Activated CD4-positive, alpha-beta memory T cell treated with anti-CD3 and anti-CD28 coated beads, Interleukin-2, amount 10 ng/mL, durations not matched to agents 7 days and 5 days (primary cell): Measurements from ENCODE around the gene ZNF282. TPM values are rescaled to one million over a fixed set of nuclear protein-coding genes. Genes with fewer than 3 reads are reported as not detected.

Experiments used
- CTCF ChIA-PET: fragments of 350-600 bp; sonication (Branson Sonifier 250); formaldehyde crosslinking; loops from one replicate; lab custom pipeline; 2021; ENCODE audit warnings: antibody characterized with exemption, inconsistent platforms; lab: Charles Lee
- POLR2A ChIA-PET: fragments of 350-600 bp; sonication (Branson Sonifier 250); formaldehyde crosslinking; loops from one replicate; lab custom pipeline; 2021; ENCODE audit warnings: antibody characterized with exemption; lab: Charles Lee
- DNase-seq: peaks from one replicate; pipeline ENCODE4 v3.0.0-alpha.2; 2020
- H3K27ac Mint-ChIP-seq: one replicate; pipeline ENCODE4 v1.8.0; 2021; ENCODE audit warnings: mild to moderate bottlenecking, mixed read lengths
- H3K27me3 Mint-ChIP-seq: one replicate; pipeline ENCODE4 v1.8.0; 2021; ENCODE audit warnings: mixed read lengths
- H3K36me3 Mint-ChIP-seq: one replicate; pipeline ENCODE4 v1.8.0; 2021; ENCODE audit warnings: low read depth, mixed read lengths
- H3K4me1 Mint-ChIP-seq: one replicate; pipeline ENCODE4 v1.8.0; 2021; ENCODE audit warnings: mixed read lengths
- H3K4me3 Mint-ChIP-seq: one replicate; pipeline ENCODE4 v1.8.0; 2021; ENCODE audit warnings: mild to moderate bottlenecking, mixed read lengths
- H3K9me3 Mint-ChIP-seq: one replicate; pipeline ENCODE4 v1.8.0; 2021; ENCODE audit warnings: mixed read lengths
- total RNA-seq, 2 experiments: library from RNA; stranded (reverse); gene quantifications; one replicate each; pipeline ENCODE4 v1.2.3, GENCODE V29; 2021

The ZNF282 gene
- total RNA-seq, 2 experiments from 2014 or later: 66.1 to 66.6 TPM

DNA sequence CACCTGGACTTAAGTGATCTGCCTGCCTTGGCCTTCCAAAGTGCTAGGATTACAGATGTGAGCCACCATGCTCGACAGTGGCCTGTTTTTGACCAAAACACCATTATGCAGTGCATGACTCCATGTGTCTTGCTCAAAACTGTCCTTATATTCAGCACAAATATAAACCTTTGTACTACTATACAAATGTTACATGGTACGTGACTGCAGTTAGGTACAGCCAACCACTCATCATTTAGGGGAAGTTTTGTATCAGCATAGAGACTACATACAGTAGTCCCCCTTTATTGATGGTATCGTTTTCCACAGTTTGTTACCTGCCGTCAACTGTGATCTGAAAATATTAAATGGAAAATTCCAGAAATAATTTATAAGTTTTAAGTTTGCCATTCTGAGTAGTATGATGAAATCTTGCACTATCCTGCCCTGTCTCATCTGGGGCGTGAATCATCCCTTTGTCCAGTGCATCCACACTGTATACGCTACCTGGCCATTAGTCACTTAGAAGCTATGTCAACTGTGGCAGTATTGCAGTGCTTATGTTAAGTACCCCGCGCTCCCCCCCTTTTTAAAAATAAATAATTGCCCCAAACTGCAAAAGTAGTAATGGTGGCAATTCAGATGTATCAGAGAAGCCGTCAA, 23.3 kb upstream of the ZNF282 start:
- Mint-ChIP-seq H3K27ac (no peak overlapping the region), H3K4me1 (peaks cover 5% of the 10 kb centered on the region), H3K4me3 (no peak overlapping the region), H3K36me3 (peaks cover 34% of the 10 kb centered on the region), H3K9me3 (no peaks in the 10 kb centered on the region), H3K27me3 (no peaks in the 10 kb centered on the region)
- no peak for DNase-seq
- CTCF ChIA-PET: no interaction called here
- POLR2A ChIA-PET: no interaction called here

DNA sequence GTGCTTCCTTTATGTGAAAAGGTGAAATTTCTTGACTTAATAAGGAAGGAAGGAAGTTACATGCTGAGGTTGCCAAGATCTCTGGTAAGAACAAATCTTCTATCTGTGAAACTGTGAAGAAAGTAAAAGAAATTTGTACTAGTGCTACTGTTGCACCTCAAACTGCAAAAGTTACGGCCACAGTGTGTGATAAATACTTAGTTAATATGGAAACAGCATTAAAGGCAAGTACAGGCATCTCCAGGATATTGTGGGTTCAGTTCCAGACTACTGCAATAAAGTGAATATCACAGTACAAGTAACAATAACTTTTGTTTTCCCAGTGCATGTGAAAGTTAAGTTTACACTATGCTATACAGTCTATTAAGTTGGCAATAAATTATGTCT, 22.8 kb upstream of the ZNF282 start:
- POLR2A ChIA-PET: no interaction called here

DNA sequence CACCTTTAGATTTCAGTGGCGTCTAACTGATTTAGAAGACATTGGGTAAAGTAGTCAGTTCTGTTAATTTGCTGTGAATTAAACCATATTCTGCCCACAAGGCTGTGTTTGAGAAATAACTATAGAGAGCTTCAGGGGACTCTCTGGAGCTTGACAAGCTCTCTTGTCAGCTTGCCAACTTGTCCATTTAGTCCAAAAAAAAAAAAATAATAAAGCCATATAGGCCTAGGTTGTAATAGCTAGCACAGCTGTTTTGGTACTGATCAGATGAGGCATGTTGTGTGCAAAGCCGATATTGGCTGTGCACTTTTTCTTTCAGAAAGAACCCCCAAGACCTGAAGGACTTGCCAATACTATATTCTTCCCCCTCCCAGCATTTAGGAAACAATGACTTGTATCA, 20.2 kb upstream of the ZNF282 start:
- Mint-ChIP-seq H3K36me3 (peaks cover 45% of the 10 kb centered on the region), H3K4me1 (peaks cover 5% of the 10 kb centered on the region), H3K4me3 (no peak overlapping the region), H3K9me3 (no peaks in the 10 kb centered on the region), H3K27me3 (no peaks in the 10 kb centered on the region), H3K27ac (no peak overlapping the region)
- ChIA-PET CTCF (no interaction called here), POLR2A (no interaction called here)
- DNase-seq: no peak

More for the DNA sequence above, 22.8 kb upstream of the ZNF282 start:
- Mint-ChIP-seq H3K27me3 (no peaks in the 10 kb centered on the region), H3K4me1 (peaks cover 5% of the 10 kb centered on the region), H3K36me3 (peaks cover 36% of the 10 kb centered on the region), H3K4me3 (no peak overlapping the region), H3K9me3 (no peaks in the 10 kb centered on the region), H3K27ac (no peak overlapping the region)
- CTCF ChIA-PET: no interaction called here
- no peak for DNase-seq

DNA sequence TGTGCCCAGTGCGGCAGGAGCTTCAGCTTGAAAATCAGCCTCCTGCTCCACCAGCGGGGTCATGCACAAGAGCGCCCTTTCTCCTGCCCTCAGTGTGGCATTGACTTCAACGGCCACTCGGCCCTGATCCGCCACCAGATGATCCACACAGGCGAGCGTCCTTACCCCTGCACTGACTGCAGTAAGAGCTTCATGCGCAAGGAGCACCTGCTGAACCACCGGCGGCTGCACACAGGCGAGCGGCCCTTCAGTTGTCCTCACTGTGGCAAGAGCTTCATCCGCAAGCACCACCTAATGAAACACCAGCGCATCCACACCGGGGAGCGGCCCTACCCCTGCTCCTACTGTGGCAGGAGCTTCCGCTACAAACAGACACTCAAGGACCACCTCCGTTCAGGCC, 16.1 kb upstream of the ZNF282 start:
- peaks cover 50% of the 10 kb centered on the region for H3K36me3 Mint-ChIP-seq
- no peaks in the 10 kb centered on the region for H3K9me3 Mint-ChIP-seq
- H3K27me3 Mint-ChIP-seq: no peaks in the 10 kb centered on the region
- no peak overlapping the region for H3K4me3 Mint-ChIP-seq
- no peak for DNase-seq
- POLR2A ChIA-PET: interaction anchor here (1.3 kb wide), 1 partner anchor 32 kb away, joined by 4 read pairs; the partner anchor contains the start of gene ZNF398
- CTCF ChIA-PET: interaction anchor here (1.8 kb wide), 1 partner anchor 32 kb away, joined by 5 read pairs; the partner anchor contains the start of gene ZNF398
- peaks cover 2% of the 10 kb centered on the region for H3K4me1 Mint-ChIP-seq
- H3K27ac Mint-ChIP-seq: no peak overlapping the region

DNA sequence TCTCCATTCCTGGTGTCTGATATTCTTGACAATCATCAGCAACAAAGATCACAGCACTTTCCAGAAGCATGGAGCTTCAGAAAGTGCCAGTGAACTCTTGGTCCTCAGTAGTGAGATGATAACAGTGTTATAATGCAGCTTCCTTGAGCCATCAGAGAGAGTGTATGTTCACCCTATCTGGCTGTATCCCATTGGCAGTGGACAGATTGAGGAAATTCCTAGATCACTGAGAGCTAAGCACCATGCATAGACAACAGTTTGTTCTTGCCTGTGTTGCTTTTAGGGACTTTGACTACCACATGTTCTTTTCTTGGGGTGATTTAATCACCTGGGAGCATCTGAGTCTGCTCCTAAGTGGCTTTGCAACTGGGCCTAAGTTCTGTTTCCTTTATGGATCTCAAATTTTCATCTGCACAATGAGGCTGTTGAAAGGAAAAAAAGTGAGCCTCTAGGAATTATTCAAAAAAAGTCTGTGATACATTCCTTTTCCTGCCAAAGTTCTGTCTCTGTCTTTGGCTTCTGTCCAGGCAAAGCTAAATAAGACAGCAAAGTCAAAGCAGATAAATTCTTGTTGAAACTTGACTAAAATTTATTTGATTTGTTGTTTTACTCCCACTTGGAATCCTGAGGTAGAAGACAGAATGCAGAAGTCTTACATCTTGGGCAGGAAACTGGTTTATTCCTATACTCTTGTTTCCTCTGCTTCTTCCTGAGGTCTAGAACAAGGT, 14.5 kb upstream of the ZNF282 start:
- H3K4me3 Mint-ChIP-seq: no peak overlapping the region
- no peaks in the 10 kb centered on the region for H3K27me3 Mint-ChIP-seq
- ChIA-PET CTCF (interaction anchor here (0.9 kb wide), 1 partner anchor 14 kb away, joined by 3 read pairs; the partner anchor contains the start of gene ZNF282), POLR2A (interaction anchor here (1.3 kb wide), 1 partner anchor 14 kb away, joined by 4 read pairs; the partner anchor contains the start of gene ZNF282)
- H3K36me3 Mint-ChIP-seq: peaks cover 50% of the 10 kb centered on the region
- H3K27ac Mint-ChIP-seq: no peak overlapping the region
- peaks cover 2% of the 10 kb centered on the region for H3K4me1 Mint-ChIP-seq
- H3K9me3 Mint-ChIP-seq: no peaks in the 10 kb centered on the region
- no peak for DNase-seq

DNA sequence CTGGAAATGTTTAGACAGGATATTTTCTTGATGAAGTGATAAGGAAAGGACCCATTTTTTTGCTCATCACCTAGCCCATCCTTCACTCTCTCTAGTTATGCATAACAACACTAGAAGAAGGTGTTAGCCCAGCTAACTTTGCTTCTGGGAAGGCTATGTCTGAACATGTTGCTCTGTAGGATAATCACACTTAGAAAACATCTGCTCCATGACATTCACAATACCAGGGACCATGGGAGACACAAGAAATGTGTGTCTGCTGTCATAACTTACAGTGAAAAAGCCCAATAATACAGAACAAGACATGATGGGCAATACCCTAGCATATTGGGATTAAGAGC, 13.9 kb upstream of the ZNF282 start:
- Mint-ChIP-seq H3K4me1 (peaks cover 2% of the 10 kb centered on the region), H3K4me3 (no peak overlapping the region), H3K27ac (no peak overlapping the region), H3K36me3 (peaks cover 48% of the 10 kb centered on the region), H3K9me3 (no peaks in the 10 kb centered on the region), H3K27me3 (no peaks in the 10 kb centered on the region)
- POLR2A ChIA-PET: interaction anchor here (1.3 kb wide), 1 partner anchor 14 kb away, joined by 4 read pairs; the partner anchor contains the start of gene ZNF282
- DNase-seq: no peak
- CTCF ChIA-PET: interaction anchor here (0.9 kb wide), 1 partner anchor 14 kb away, joined by 3 read pairs; the partner anchor contains the start of gene ZNF282

DNA sequence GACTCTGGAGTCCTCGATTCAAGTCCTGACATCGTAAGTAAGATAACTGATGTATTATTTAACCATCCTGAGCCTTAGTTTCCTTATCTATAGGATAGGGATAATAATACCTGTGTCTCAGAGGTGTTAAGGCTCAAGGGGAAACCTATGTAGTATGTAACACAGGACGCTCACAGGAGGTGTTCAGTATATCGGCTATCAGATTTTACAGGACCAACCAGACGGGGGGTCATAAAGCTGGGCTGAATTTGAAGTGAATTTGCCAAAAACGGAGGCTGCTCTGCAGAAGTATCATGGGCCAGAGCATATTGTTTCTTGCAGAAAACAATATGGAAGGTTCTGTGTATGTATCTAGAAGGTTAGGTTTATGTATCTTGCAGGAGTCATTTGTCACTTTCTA, 11.1 kb upstream of the ZNF282 start:
- CTCF ChIA-PET: interaction anchor here (1.3 to 1.7 kb wide), 2 partner anchors 11 to 37 kb away, joined by 3 to 4 read pairs; partner anchors contain the start of genes ZNF282 and ZNF398
- no peak for DNase-seq
- H3K36me3 Mint-ChIP-seq: peaks cover 25% of the 10 kb centered on the region
- H3K9me3 Mint-ChIP-seq: no peaks in the 10 kb centered on the region
- H3K4me1 Mint-ChIP-seq: peaks cover 2% of the 10 kb centered on the region
- POLR2A ChIA-PET: no interaction called here
- H3K27ac Mint-ChIP-seq: no peak overlapping the region
- no peak overlapping the region for H3K4me3 Mint-ChIP-seq
- no peaks in the 10 kb centered on the region for H3K27me3 Mint-ChIP-seq

DNA sequence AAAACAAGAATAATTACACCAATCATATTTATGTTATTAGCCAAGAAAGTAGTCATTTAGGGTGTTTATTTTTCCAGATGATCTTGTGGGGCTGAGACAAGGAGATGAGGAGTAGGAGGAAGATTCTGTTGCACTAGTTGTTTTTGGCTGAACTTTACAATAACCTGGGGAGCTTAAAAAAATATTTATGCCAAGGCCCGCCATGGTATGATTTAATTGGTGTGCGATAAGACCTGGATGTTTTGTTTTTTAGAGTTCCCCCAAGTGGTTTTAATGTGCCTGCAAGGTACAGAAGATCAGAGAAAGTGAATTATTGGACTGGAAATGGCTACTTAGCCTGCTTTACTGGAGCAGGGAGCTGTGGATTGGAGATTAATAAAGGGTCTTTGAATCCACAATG, 7.1 kb upstream of the ZNF282 start:
- peaks cover 2% of the 10 kb centered on the region for H3K36me3 Mint-ChIP-seq
- H3K27ac Mint-ChIP-seq: no peak overlapping the region
- H3K4me3 Mint-ChIP-seq: no peak overlapping the region
- POLR2A ChIA-PET: interaction anchor here (0.6 to 0.9 kb wide), 2 partner anchors 8 to 40 kb away, joined by 3 to 5 read pairs; partner anchors contain the start of gene ZNF398
- CTCF ChIA-PET: interaction anchor here (1.4 kb wide), 1 partner anchor 41 kb away, joined by 8 read pairs; the partner anchor contains the start of gene ZNF398
- no peak for DNase-seq
- H3K9me3 Mint-ChIP-seq: no peaks in the 10 kb centered on the region
- H3K4me1 Mint-ChIP-seq: peaks cover 17% of the 10 kb centered on the region
- H3K27me3 Mint-ChIP-seq: no peaks in the 10 kb centered on the region

DNA sequence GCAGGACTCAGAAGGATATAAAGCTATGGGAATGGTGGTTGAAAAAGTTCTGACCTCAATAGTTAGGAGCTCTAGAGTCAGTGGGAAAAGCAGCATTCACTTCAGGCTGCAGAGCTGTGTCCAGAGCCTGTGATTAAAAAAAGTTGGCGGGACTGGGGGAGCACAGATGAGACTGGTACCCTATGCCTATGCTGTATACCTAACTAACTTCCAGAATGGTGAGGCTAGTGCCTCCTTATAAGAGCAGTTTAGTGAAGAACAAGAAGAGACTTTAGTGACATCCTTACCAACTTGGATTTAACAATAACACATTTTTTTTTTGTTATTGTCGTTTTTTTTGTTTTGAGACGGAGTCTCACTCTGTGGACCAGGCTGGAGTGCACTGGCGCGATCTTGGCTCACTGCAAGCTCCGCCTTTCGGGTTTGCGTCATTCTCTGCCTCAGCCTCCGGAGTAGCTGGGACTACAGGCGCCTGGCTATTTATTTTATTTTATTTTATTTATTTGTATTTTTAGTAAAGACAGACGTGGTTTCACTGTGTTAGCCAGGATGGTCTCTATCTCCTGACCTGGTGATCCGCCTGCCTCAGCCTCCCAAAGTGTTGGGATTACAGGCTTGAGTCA, 6.6 kb upstream of the ZNF282 start:
- H3K4me1 Mint-ChIP-seq: peaks cover 17% of the 10 kb centered on the region
- H3K9me3 Mint-ChIP-seq: no peaks in the 10 kb centered on the region
- H3K27me3 Mint-ChIP-seq: no peaks in the 10 kb centered on the region
- POLR2A ChIA-PET: interaction anchor here (0.9 kb wide), 1 partner anchor 41 kb away, joined by 5 read pairs; the partner anchor contains the start of gene ZNF398
- H3K27ac Mint-ChIP-seq: no peak overlapping the region
- DNase-seq: no peak
- no peaks in the 10 kb centered on the region for H3K36me3 Mint-ChIP-seq
- CTCF ChIA-PET: interaction anchor here (1.4 kb wide), 1 partner anchor 42 kb away, joined by 8 read pairs; the partner anchor contains the start of gene ZNF398
- H3K4me3 Mint-ChIP-seq: no peak overlapping the region

DNA sequence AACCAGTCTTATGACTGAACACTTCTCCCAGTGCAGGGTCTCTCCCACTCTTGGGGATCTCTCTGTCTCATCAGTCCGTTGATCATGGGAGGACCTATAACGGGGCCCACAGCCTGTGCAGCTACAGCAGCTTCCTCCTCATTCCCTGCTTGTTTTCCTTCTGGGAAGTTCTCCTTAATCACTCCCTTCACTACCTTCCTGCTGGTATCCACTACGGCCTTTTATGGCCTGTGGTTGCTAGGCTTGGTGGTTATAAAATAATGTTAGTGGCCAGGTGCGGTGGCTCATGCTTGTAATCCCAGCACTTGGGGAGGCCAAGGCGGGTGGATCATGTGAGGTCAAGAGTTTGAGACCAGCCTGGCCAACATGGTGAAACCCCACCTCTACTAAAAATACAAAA, 3.5 kb upstream of the ZNF282 start:
- Mint-ChIP-seq H3K9me3 (no peaks in the 10 kb centered on the region), H3K27ac (peak overlapping the region; percentile 82)

DNA sequence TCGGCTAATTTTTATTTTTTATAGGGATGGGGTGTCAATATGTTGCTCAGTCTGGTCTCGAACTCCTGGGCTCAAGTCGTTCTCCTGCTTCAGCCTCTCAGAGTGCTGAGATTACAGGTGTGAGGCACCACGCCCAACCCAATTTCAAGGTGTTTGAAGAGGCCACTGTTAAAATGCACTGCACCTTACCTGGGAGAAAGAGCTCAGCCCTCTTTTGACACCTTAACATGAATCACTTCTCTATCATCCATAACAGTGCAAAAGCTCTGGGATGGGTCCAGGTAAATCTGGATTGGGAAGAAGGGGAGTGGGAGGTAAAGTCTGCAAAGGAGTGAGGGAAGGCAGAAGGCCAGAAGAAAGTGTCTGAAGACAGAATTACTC, 557 bp upstream of the ZNF282 start:
- Mint-ChIP-seq H3K4me3 (peak overlapping the region; percentile 83), H3K4me1 (peaks cover 53% of the 10 kb centered on the region), H3K36me3 (peaks cover 35% of the 10 kb centered on the region), H3K9me3 (no peaks in the 10 kb centered on the region), H3K27ac (peak overlapping the region; percentile 7), H3K27me3 (no peaks in the 10 kb centered on the region)
- ChIA-PET CTCF (interaction anchor here (0.7 to 2.1 kb wide), 22 partner anchors 8 to 430 kb away, joined by 3 to 27 read pairs (median 4); partner anchors contain the start of genes ZNF398, ZNF425 and ZNF783), POLR2A (interaction anchor here (0.5 to 4.2 kb wide), 15 partner anchors 9 to 430 kb away, joined by 3 to 45 read pairs (median 6); partner anchors contain the start of genes ZNF212, ZNF398, ZNF425 and ZNF783)
- no peak for DNase-seq

More for the DNA sequence above, 3.5 kb upstream of the ZNF282 start:
- ChIA-PET CTCF (no interaction called here), POLR2A (interaction anchor here (0.8 to 1.9 kb wide), 3 partner anchors 11 to 70 kb away, joined by 3 to 7 read pairs (median 3); partner anchors contain the start of gene ZNF783)
- H3K36me3 Mint-ChIP-seq: peaks cover 7% of the 10 kb centered on the region
- peak overlapping the region; percentile 72 for H3K4me3 Mint-ChIP-seq
- no peak for DNase-seq
- H3K4me1 Mint-ChIP-seq: peaks cover 24% of the 10 kb centered on the region
- H3K27me3 Mint-ChIP-seq: no peaks in the 10 kb centered on the region

DNA sequence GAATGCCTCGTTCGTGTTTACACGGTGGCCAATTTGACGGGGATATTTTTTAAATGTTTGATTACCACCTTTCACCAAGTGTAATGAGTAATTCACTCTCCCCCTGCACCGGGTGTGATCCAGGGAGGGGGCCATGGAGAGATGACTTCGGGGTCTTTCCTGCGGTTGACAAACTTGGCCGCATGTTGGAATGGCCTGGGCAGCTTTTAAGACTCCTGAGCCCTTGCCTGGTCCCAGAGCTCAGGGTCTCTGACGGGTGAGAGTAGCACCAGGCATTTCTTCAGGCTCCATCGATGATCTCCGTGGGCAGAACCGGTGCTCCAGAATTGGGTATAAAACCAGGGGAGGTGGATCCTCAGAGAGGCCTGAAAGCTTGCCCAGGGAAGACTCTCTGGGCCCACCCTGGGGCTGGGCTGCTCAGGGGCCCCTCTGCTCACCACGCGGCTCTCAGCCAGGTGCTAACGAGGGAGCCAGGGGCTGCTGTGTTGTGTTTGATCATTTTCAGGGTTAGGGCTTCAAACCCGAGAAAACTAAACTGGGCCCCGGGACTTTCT, 882 bp downstream of the ZNF282 start:
- H3K4me1 Mint-ChIP-seq: peaks cover 57% of the 10 kb centered on the region
- no peak for DNase-seq
- peak overlapping the region; percentile 94 for H3K27ac Mint-ChIP-seq
- peaks cover 47% of the 10 kb centered on the region for H3K36me3 Mint-ChIP-seq
- H3K9me3 Mint-ChIP-seq: no peaks in the 10 kb centered on the region
- peak overlapping the region; percentile 96 for H3K4me3 Mint-ChIP-seq
- H3K27me3 Mint-ChIP-seq: no peaks in the 10 kb centered on the region
- ChIA-PET CTCF (interaction anchor here (0.8 to 2.1 kb wide), 13 partner anchors 8 to 226 kb away, joined by 3 to 27 read pairs (median 6); partner anchors contain the start of genes ZNF398, ZNF425 and ZNF783), POLR2A (interaction anchor here (0.7 to 4.2 kb wide), 18 partner anchors 8 to 675 kb away, joined by 3 to 45 read pairs (median 5); partner anchors contain the start of genes ZNF212, ZNF398, ZNF425 and ZNF783)
